GM19239 (cell line): ENCODE results near the gene BAG3.

Experiments
- DNase-seq: peaks from one replicate; pipeline ENCODE4 v3.0.0; 2011; ENCODE audit warnings: low spot score; ENCODE audit not compliant: insufficient read length
- FAIRE-seq: peaks from 2 replicates; lab custom pipeline; 2011; peaks lifted over from hg19 to GRCh38; lab: Jason Lieb, UNC

Gene BAG3

GRCh38 chr10:119723624-119724023 lies 72.4 kb downstream of the BAG3 start:
- FAIRE-seq, result no peak

GRCh38 chr10:119724593-119725516 lies 73.7 kb downstream of the BAG3 start:
- DNase-seq, result peak; percentile 46
- FAIRE-seq, result peak; percentile 86

More at GRCh38 chr10:119723624-119724023, 72.4 kb downstream of the BAG3 start:
- no peak for DNase-seq

DNA sequence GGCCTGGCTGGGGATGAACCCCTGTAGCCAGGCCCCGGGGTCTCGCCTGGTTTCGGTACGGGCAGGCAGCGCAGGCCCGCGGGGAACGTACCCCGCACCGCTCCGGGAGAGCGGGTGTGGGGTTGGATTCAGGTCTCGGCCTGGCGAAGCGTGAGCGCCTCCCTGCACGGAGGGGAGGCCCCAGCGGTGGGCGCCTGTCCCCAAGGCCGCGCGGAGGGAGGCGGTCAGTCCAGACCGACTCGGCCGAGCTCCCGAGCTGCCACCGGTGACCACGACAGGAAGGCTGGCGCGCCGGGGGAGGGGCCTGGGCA lies 74.3 kb downstream of the BAG3 start:
- DNase-seq (no peak), FAIRE-seq (no peak)

DNA sequence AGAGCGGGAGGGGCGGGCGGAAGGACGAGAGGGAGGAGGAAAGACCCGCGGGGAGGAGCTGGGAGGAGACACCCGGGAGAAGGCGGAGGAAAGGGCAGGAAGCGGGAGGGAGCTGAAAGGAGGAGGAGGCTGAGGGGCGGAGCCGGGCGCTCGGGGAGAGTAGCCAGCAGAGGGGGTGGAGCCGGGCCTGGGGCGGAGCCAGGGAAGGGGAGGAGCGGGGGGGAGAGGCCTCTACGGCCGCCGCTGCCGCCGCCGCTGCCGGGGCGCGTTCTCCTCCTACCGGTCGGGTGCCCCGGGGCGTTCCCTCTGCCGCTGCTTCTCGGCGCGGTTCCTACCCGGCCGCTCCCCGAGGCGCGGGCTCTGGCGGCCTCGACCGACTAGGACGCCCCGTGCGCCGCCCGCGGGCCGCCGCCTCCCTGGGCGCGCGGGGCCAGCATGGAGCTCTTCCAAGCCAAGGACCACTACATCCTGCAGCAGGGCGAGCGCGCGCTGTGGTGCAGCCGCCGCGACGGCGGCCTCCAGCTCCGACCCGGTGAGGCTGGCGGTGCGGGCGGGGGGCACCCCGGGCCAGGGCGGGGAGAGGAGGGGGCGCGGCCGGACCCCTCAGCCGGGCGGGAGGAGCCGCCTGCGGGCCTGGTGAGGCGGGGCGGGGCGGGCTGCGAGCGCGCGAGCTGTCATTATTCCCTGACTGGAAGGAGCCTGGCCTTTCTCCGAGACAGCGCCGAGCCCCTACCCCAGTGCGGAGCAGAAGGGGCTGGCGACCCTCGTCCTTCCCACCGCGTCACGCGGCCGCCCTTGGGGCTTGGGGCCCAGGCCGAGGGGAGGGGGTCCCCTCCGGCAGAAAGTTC lies 74.9 kb downstream of the BAG3 start, which contains the start of gene INPP5F:
TSS of gene INPP5F (plus strand) at position 223 of the 848 bp plus-strand sequence. CDS start at position 436, 213 bp downstream.
- DNase-seq (peak; percentile 100), FAIRE-seq (peak; percentile 88)

- no peak for FAIRE-seq
Observed at GRCh38 chr10:119726676-119727261, 75.6 kb downstream of the BAG3 start.

More at GRCh38 chr10:119726676-119727261, 75.6 kb downstream of the BAG3 start:
- DNase-seq, result no peak
